Activated naive CD4-positive, alpha-beta T cell treated with anti-CD3 and anti-CD28 coated beads, Interleukin-2, amount 50 U/mL, for 24 hours (primary cell): ENCODE data around the gene BMP6.
"Not testable (repeated sequence)": the region's sequence is repeated elsewhere in the genome, so short reads cannot be mapped to it uniquely, and the experiment has no call there.

Experiments
- H3K27ac Mint-ChIP-seq: one replicate; pipeline ENCODE4 v1.8.0; 2021; ENCODE audit warnings: mild to moderate bottlenecking, mixed read lengths
- H3K27me3 Mint-ChIP-seq: one replicate; pipeline ENCODE4 v1.8.0; 2021; ENCODE audit warnings: mixed read lengths
- H3K36me3 Mint-ChIP-seq: one replicate; pipeline ENCODE4 v1.8.0; 2021; ENCODE audit warnings: mixed read lengths
- H3K4me1 Mint-ChIP-seq: one replicate; pipeline ENCODE4 v1.8.0; 2021; ENCODE audit warnings: mixed read lengths
- H3K4me3 Mint-ChIP-seq: one replicate; pipeline ENCODE4 v1.8.0; 2021; ENCODE audit warnings: mild to moderate bottlenecking, mixed read lengths
- H3K9me3 Mint-ChIP-seq: one replicate; pipeline ENCODE4 v1.8.0; 2021; ENCODE audit warnings: mixed read lengths

The BMP6 gene

GRCh38 chr6:7813704-7814103 lies 87.8 kb downstream of the BMP6 start:
- no peaks in the 10 kb centered on the region for H3K36me3 Mint-ChIP-seq

DNA sequence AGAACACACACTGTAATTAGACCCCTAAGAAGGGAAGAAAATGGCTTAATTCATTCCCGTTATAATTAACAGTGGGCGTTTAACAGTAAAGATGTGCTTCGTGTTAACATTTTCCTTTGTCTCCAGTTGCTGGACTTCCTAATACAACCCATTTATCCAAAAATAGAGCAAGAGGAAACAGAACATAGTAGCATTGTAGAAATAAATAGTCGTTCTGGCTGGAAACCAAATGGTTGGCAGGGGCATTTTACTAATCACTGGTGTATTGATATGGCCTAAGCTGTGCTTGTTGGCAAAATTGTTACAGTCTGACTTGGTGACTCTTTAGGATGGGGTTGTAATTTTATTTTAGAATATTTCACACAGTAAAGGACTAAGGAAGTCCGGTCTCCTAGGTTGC lies 89.8 kb downstream of the BMP6 start:
- Mint-ChIP-seq H3K9me3 (no peaks in the 10 kb centered on the region), H3K4me1 (no peaks in the 10 kb centered on the region), H3K27me3 (peaks cover 1% of the 10 kb centered on the region), H3K36me3 (no peaks in the 10 kb centered on the region), H3K4me3 (no peak overlapping the region), H3K27ac (no peak overlapping the region)

More at GRCh38 chr6:7813704-7814103, 87.8 kb downstream of the BMP6 start:
- Mint-ChIP-seq H3K4me3 (no peak overlapping the region), H3K27me3 (peaks cover 3% of the 10 kb centered on the region), H3K9me3 (no peaks in the 10 kb centered on the region), H3K27ac (no peak overlapping the region), H3K4me1 (no peaks in the 10 kb centered on the region)

- not testable (repeated sequence) for H3K27me3 Mint-ChIP-seq, H3K27ac Mint-ChIP-seq, H3K36me3 Mint-ChIP-seq, H3K4me3 Mint-ChIP-seq, H3K9me3 Mint-ChIP-seq, H3K4me1 Mint-ChIP-seq
These were observed 91.3 kb downstream of the BMP6 start for GRCh38 chr6:7817184-7817583.

GRCh38 chr6:7818257-7819214 lies 92.6 kb downstream of the BMP6 start:
- Mint-ChIP-seq H3K4me1 (no peaks in the 10 kb centered on the region), H3K27ac (no peak overlapping the region), H3K27me3 (no peaks in the 10 kb centered on the region), H3K36me3 (no peaks in the 10 kb centered on the region), H3K9me3 (no peaks in the 10 kb centered on the region), H3K4me3 (no peak overlapping the region)

DNA sequence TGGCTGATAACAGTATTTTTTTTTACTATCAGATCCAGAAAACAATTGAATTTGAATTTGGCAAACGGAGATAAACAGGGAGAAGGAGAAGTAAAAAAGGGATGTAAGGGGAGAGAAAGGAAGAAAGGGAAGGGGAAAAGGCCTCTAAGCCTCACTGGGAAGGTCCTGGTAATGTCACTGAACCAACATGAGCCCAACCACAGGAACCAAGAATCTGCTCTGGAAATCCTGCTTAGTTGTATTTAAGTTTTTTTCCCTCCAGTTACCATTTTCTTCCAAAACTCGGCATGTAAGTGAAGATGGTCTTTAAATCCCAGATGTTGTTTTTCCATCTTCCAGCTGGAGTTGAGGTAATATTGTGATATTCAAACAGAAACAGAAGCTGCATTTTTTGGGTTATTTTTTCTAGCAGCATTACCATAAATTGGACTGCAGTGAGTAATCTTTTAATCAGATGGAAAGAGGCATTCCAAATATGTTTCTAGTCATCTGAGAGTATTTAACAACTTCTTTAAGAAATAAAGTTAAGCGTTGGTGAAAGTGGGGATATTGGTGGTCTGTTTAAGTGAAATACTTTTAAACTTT lies 93.6 kb downstream of the BMP6 start:
- H3K27ac Mint-ChIP-seq, result no peak overlapping the region
- H3K27me3 Mint-ChIP-seq, result no peaks in the 10 kb centered on the region
- H3K36me3 Mint-ChIP-seq, result no peaks in the 10 kb centered on the region
- H3K4me3 Mint-ChIP-seq, result no peak overlapping the region
- H3K4me1 Mint-ChIP-seq, result no peaks in the 10 kb centered on the region
- no peaks in the 10 kb centered on the region for H3K9me3 Mint-ChIP-seq

DNA sequence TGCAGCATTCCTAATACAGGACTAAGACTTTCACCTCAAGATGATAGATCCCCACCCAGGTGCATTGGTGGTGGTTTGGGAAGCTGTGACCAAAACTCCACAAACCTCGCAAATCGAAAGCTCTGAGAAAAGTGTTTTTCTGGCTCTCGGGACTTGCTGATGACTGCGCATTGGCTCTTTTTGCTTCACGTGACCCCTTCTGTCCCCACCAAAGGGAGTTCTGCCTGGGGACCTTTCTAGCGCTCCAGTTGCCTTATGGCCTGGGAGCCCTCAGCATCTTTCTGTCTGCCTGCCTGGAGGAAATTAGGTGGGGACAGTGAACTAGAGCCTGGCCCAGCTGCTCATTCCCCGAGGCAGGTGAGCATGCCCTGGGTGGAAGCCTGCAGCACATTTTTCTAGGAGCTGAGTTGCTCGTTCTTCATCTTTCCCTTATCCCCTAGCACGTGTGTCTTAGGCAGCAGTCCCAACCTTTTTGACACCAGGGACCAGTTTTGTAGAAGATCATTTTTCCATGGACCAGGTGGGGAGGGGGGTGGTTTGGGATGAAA lies 94.5 kb downstream of the BMP6 start:
- no peaks in the 10 kb centered on the region for H3K9me3 Mint-ChIP-seq
- H3K27me3 Mint-ChIP-seq, result no peaks in the 10 kb centered on the region
- H3K36me3 Mint-ChIP-seq, result no peaks in the 10 kb centered on the region
- H3K4me3 Mint-ChIP-seq, result no peak overlapping the region
- no peaks in the 10 kb centered on the region for H3K4me1 Mint-ChIP-seq
- no peak overlapping the region for H3K27ac Mint-ChIP-seq

DNA sequence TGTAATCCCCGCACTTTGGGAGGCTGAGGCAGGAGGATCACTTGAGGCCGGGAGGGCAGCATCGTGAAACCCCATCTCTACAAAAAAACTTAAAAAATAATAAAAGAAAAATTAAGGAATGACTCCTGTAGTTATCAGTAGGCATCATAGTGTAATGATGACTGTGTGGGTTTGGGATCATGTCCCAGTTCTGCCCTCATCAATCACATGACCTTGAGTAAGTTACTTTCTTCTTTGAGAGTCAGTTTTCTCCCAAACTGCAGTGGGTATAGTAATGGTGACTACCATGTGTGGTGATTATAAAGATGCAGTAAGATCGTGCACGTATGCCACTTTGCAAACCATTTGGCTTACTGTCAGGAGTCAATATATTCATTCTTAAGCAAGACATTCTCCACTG lies 95.5 kb downstream of the BMP6 start:
- Mint-ChIP-seq H3K9me3 (no peaks in the 10 kb centered on the region), H3K27ac (no peak overlapping the region), H3K4me3 (no peak overlapping the region), H3K27me3 (no peaks in the 10 kb centered on the region), H3K36me3 (no peaks in the 10 kb centered on the region), H3K4me1 (no peaks in the 10 kb centered on the region)

- no peaks in the 10 kb centered on the region for H3K9me3 Mint-ChIP-seq
- H3K27me3 Mint-ChIP-seq, result no peaks in the 10 kb centered on the region
- H3K4me1 Mint-ChIP-seq, result no peaks in the 10 kb centered on the region
- no peak overlapping the region for H3K27ac Mint-ChIP-seq
- no peaks in the 10 kb centered on the region for H3K36me3 Mint-ChIP-seq
- no peak overlapping the region for H3K4me3 Mint-ChIP-seq
These were observed 97.7 kb downstream of the BMP6 start for GRCh38 chr6:7823552-7823951.

DNA sequence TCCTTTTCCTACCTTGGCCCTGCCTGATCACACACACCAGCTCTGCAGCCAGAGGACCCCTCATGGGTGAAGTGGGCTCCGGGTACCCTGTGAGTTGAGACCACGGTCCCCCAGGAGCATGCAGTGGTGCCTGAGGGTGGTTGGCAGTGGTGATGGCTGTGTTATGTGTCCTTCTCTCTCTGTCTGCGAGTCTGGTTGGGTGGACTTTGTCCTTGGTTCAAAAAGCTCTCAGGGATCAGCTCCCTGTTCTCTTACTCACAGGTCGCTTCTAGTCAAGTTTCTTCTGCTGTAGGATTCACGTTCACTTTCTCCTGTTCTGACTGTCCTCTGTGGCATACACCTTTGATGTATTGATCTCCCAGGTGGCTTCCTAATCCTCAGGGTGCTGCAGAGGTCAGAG lies 100.1 kb downstream of the BMP6 start:
- H3K9me3 Mint-ChIP-seq, result no peaks in the 10 kb centered on the region
- no peak overlapping the region for H3K27ac Mint-ChIP-seq
- no peaks in the 10 kb centered on the region for H3K4me1 Mint-ChIP-seq
- H3K27me3 Mint-ChIP-seq, result peaks cover 6% of the 10 kb centered on the region
- no peaks in the 10 kb centered on the region for H3K36me3 Mint-ChIP-seq
- H3K4me3 Mint-ChIP-seq, result no peak overlapping the region

- no peaks in the 10 kb centered on the region for H3K4me1 Mint-ChIP-seq
- peaks cover 6% of the 10 kb centered on the region for H3K27me3 Mint-ChIP-seq
- no peaks in the 10 kb centered on the region for H3K9me3 Mint-ChIP-seq
- no peak overlapping the region for H3K27ac Mint-ChIP-seq
- no peaks in the 10 kb centered on the region for H3K36me3 Mint-ChIP-seq
- no peak overlapping the region for H3K4me3 Mint-ChIP-seq
These were observed 101.2 kb downstream of the BMP6 start for GRCh38 chr6:7827142-7827541.

DNA sequence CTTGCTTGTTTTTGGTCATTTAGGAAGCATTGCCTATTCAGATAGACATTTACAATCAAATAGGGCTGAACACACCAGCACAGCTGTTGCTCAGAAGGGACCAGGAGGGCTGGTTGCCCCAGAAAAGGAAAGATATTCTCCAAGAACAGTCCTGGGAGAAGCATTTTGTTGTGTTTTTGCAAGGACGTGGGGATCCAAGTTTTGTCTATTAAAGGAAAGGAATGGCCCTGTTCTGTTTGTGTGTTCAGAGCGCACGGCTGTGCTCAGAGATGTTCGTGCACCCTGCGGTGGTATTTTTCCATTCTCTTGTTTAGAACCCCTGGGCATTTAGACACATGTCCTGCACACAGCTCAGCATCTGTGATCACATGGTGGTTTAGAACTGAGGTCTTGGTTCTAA lies 102.2 kb downstream of the BMP6 start:
- Mint-ChIP-seq H3K9me3 (no peaks in the 10 kb centered on the region), H3K4me3 (no peak overlapping the region), H3K4me1 (no peaks in the 10 kb centered on the region), H3K27me3 (peaks cover 6% of the 10 kb centered on the region), H3K27ac (no peak overlapping the region), H3K36me3 (no peaks in the 10 kb centered on the region)

- Mint-ChIP-seq H3K36me3 (no peaks in the 10 kb centered on the region), H3K27me3 (peaks cover 14% of the 10 kb centered on the region), H3K4me1 (no peaks in the 10 kb centered on the region), H3K4me3 (no peak overlapping the region), H3K27ac (no peak overlapping the region), H3K9me3 (no peaks in the 10 kb centered on the region)
These were observed 107.2 kb downstream of the BMP6 start for GRCh38 chr6:7832904-7833750.

DNA sequence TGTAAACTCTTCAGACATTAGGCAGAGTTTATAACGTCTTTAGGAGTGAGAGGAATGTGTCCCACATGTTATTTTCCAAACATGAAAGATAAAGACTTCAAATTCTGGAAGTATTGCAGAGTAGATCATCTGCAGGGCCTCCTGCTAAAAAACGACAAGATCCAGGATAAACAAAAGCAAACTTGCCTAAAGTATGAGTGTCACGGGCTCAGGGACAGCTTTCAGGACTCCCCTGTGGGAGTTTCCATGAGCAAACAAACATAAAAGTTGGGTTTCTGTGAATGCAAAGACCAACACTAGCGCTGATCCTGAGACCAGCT lies 107.8 kb downstream of the BMP6 start:
- Mint-ChIP-seq H3K27me3 (peaks cover 14% of the 10 kb centered on the region), H3K27ac (no peak overlapping the region), H3K36me3 (no peaks in the 10 kb centered on the region), H3K9me3 (no peaks in the 10 kb centered on the region), H3K4me3 (no peak overlapping the region), H3K4me1 (no peaks in the 10 kb centered on the region)

GRCh38 chr6:7836371-7837026 lies 110.6 kb downstream of the BMP6 start:
- H3K4me1 Mint-ChIP-seq, result no peaks in the 10 kb centered on the region
- H3K9me3 Mint-ChIP-seq, result no peaks in the 10 kb centered on the region
- no peak overlapping the region for H3K4me3 Mint-ChIP-seq
- H3K36me3 Mint-ChIP-seq, result no peaks in the 10 kb centered on the region
- H3K27me3 Mint-ChIP-seq, result peaks cover 8% of the 10 kb centered on the region
- H3K27ac Mint-ChIP-seq, result no peak overlapping the region

DNA sequence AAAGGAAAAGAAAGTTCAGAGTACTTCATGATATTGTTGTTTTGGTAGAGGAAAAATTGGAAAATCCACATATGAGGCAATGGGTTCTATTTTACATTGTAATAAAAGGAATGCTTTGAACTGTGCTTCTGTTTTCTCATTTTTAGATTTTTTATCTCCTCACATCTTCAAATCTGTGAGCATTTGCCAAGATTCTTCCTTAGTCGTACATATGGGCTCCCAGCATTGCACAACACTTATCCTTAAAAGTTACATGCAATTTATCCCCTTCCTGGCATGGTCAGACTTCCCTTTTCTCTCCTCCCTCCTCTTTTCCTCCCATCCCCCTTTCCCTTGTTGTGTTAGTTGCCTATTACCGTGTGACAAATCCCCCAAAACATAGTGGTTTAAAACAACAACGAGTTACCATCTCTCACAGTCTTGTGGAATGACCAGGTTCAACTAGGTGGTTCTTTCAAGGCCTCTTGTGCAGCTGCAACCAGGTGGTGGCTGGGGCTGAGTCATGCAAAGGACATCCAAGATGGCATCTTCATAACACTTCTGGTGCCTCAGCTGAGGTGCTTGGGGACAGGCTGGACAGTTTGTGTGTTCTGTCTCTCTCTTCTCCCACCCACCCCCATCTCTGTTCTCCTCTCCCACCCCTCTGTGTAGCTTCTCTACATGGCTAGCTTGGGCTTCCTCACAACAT lies 116.0 kb downstream of the BMP6 start:
- peaks cover 2% of the 10 kb centered on the region for H3K27me3 Mint-ChIP-seq
- no peak overlapping the region for H3K4me3 Mint-ChIP-seq
- no peaks in the 10 kb centered on the region for H3K4me1 Mint-ChIP-seq
- no peaks in the 10 kb centered on the region for H3K9me3 Mint-ChIP-seq
- no peak overlapping the region for H3K27ac Mint-ChIP-seq
- no peaks in the 10 kb centered on the region for H3K36me3 Mint-ChIP-seq
